K562 (cell line): ENCODE measurements around the gene CERS4. TPM values are rescaled to one million over a fixed set of nuclear protein-coding genes. Genes with fewer than 3 reads are reported as not detected.

Experiments
- BRCA1 ChIP-seq, 2 experiments: fragments of 450-650 bp in 1 of 2; sonication (generic) in 1 of 2; formaldehyde crosslinking in 1 of 2; IDR thresholded peaks; 2 replicates each; pipeline versions ENCODE4 v1.5.0 to v1.6.1; 2017 to 2020; ENCODE audit warnings: mild to moderate bottlenecking in 1 of 2, missing genetic modification reagents in 1 of 2
- DPF2 ChIP-seq: fragments of 450-650 bp; IDR thresholded peaks from 2 replicates; pipeline ENCODE4 v1.6.1; 2016
- HDAC1 ChIP-seq, 2 experiments: fragments of 450-650 bp; IDR thresholded peaks; 2 replicates each; pipeline ENCODE4 v1.6.1; 2016 to 2017; ENCODE audit warnings: inconsistent platforms in 1 of 2, mild to moderate bottlenecking in 1 of 2, moderate library complexity in 1 of 2
- HNRNPH1 ChIP-seq: fragments of 200-400 bp; formaldehyde crosslinking; optimal IDR thresholded peaks from 2 replicates; pipeline ENCODE3; 2017; ENCODE audit warnings: low read depth, mild to moderate bottlenecking, low read length, moderate library complexity
- ILF3 ChIP-seq: fragments of 450-650 bp; IDR thresholded peaks from 2 replicates; pipeline ENCODE4 v1.6.1; 2018; ENCODE audit warnings: antibody characterized with exemption, mild to moderate bottlenecking, moderate library complexity, borderline replicate concordance
- ILK ChIP-seq: fragments of 450-650 bp; IDR thresholded peaks from 2 replicates; pipeline ENCODE4 v1.6.1; 2016; ENCODE audit warnings: missing genetic modification characterization, low read depth, mild to moderate bottlenecking, missing compliant biosample characterization, moderate library complexity, borderline replicate concordance
- KDM1A ChIP-seq, 2 experiments: fragments of 450-650 bp; IDR thresholded peaks; 2 replicates each; pipeline ENCODE4 v1.6.1; 2016; ENCODE audit warnings: mild to moderate bottlenecking in 2 of 2
- L3MBTL2 ChIP-seq: fragments of 450-650 bp; IDR thresholded peaks from 2 replicates; pipeline ENCODE4 v1.6.1; 2016; ENCODE audit warnings: mild to moderate bottlenecking, moderate library complexity
- MCM3 ChIP-seq: fragments of 450-650 bp; IDR thresholded peaks from 2 replicates; pipeline ENCODE4 v1.6.1; 2016
- MTA3 ChIP-seq: fragments of 450-650 bp; formaldehyde crosslinking; IDR thresholded peaks from 2 replicates; pipeline ENCODE4 v1.6.1; 2017; ENCODE audit warnings: mild to moderate bottlenecking, borderline replicate concordance
- NFRKB ChIP-seq: fragments of 450-650 bp; IDR thresholded peaks from 2 replicates; pipeline ENCODE4 v1.6.1; 2016; ENCODE audit warnings: low read depth
- NRF1 ChIP-seq, 2 experiments: fragments of 450-650 bp; IDR thresholded peaks in 1 of 2; conservative IDR thresholded peaks in 1 of 2; 2 replicates each; pipeline ENCODE4 v1.6.1; 2014; ENCODE audit warnings: mild to moderate bottlenecking in 2 of 2
- POLR2G ChIP-seq: fragments of 200-400 bp; formaldehyde crosslinking; IDR thresholded peaks from 2 replicates; pipeline ENCODE4 v1.6.1; 2017; ENCODE audit warnings: low read depth, mild to moderate bottlenecking, antibody characterized with exemption, low read length, moderate library complexity
- POLR3G ChIP-seq: IDR thresholded peaks from 2 replicates; pipeline ENCODE4 v1.6.1; 2011; ENCODE audit not compliant: insufficient read length, insufficient replicate concordance; ENCODE audit errors: extremely low read depth
- PRPF4 ChIP-seq: fragments of 200-400 bp; formaldehyde crosslinking; IDR thresholded peaks from one replicate; pipeline ENCODE4 v1.6.1; 2017; ENCODE audit warnings: low read length, low read depth, mild to moderate bottlenecking; ENCODE audit not compliant: insufficient read depth, poor library complexity, severe bottlenecking
- SMAD1 ChIP-seq: fragments of 150-350 bp; IDR thresholded peaks from 2 replicates; pipeline ENCODE4 v1.6.1; 2014; ENCODE audit warnings: low read length, low read depth; ENCODE audit not compliant: partially characterized antibody
- SMARCE1 ChIP-seq: fragments of 450-650 bp; IDR thresholded peaks from 2 replicates; pipeline ENCODE4 v1.7.1; 2016; ENCODE audit warnings: mild to moderate bottlenecking
- SP1 ChIP-seq: sonication (generic); formaldehyde crosslinking; IDR thresholded peaks from 2 replicates; pipeline ENCODE4 v1.8.1; 2022; ENCODE audit warnings: mild to moderate bottlenecking, missing genetic modification reagents
- TAF1 ChIP-seq: IDR thresholded peaks from 2 replicates; pipeline ENCODE4 v1.6.1; 2011; ENCODE audit warnings: mild to moderate bottlenecking, low read length, moderate library complexity; ENCODE audit not compliant: insufficient read depth, control insufficient read depth, severe bottlenecking; ENCODE audit errors: extremely low read depth
- polyA plus RNA-seq, 8 experiments: library from polyadenylated mRNA; depleted of rRNA in 4 of 8; stranded (reverse) in 5 of 8; unstranded in 3 of 8; fragments of >200 nt; fragmentation: Nextera tagmentation in 2 of 8; fragmentation: Illumina TruSeq in 1 of 8; extraction: Ambion mirVana in 2 of 8; extraction: Trizol in 1 of 8; gene quantifications; 2 replicates each; pipeline versions ENCODE4 v1.2.1 to v1.2.3, GENCODE V29; 2011 to 2014; ENCODE audit warnings: inconsistent platforms in 1 of 8, missing spikeins in 1 of 8
- total RNA-seq, 7 experiments: library from RNA; depleted of rRNA in 6 of 7; stranded (reverse); fragments of >200 nt in 6 of 7; fragmentation: Illumina TruSeq in 2 of 7; extraction: Trizol in 2 of 7; gene quantifications; 2 replicates each; pipeline versions ENCODE4 v1.2.1 to v1.2.3, GENCODE V29; 2011 to 2021; ENCODE audit warnings: low replicate concordance in 1 of 7
- TF ChIP-seq, protein P1 (sequence below): sonication (generic); formaldehyde crosslinking; IDR thresholded peaks from 2 replicates; pipeline ENCODE4 v1.9.0; 2022; ENCODE audit warnings: mild to moderate bottlenecking, missing genetic modification reagents
- TF ChIP-seq, protein P2 (sequence below), 2 experiments: fragments of 450-650 bp; IDR thresholded peaks; 2 replicates each; pipeline ENCODE4 v1.6.1; 2018; ENCODE audit warnings: mild to moderate bottlenecking in 2 of 2, low read depth in 1 of 2; ENCODE audit not compliant: partially characterized antibody in 2 of 2
- TF ChIP-seq, protein P3 (sequence below): fragments of 450-650 bp; formaldehyde crosslinking; IDR thresholded peaks from 2 replicates; pipeline ENCODE4 v1.4.0; 2020; ENCODE audit warnings: mild to moderate bottlenecking, moderate library complexity

The CERS4 gene
- total and polyA plus RNA-seq, 9 of the 15 experiments (the other 6 are each of a cell fraction or from before 2014, with no cell fraction given): 0.14 to 4.4 (median 2.9) TPM; not detected in 1

DNA sequence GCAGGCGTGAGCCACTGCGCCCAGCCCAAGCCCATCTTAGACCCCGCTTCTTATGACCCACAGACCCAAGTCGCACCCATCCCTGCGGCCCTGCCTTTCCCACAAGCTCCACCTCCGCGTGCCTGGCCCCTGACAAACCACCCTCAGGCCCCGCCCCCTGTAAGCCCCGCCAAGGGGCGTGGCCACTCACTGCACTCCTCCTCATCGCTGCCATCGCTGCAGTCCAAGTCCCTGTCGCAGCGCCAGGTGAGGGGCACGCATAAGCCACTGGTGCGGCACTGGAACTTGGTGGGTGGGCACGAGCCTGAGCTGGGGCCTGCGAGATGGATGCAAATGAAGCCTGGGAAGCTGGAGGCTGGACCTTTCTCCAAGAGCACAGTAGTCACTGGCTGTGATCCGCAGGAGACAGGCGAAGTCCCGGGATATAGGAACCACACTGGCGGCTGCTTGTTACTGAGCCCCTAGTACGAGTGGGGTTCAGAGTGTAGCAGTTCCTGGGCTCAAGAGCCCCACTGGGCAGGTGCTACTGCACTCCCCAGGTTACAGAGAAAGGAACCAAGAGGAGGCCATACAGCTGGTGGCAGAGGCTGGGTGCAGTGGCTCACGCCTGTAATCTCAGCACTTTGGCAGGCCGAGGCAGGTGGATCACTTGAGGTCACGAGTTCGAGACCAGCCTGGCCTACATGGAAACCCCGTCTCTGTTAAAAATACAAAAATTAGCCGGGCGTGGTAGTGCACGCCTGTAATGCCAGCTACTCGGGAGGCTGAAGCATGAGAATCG, 95.9 kb downstream of the CERS4 start (continued):
- TF ChIP-seq KDM1A (IDR thresholded peaks at IDR 0.05) (0 out of 4 replicates have a peak, but pooled peaks of 1 of the 2 experiments have one; percentile 14), DPF2 (0 out of 2 replicates have a peak, but pooled peaks have one; percentile 35), MTA3 (0 out of 2 replicates have a peak, but pooled peaks have one; percentile 41), PRPF4 (no peak), ILK (tag) (no peak), L3MBTL2 (0 out of 2 replicates have a peak, but pooled peaks have one; percentile 13), SMAD1 (no peak), BRCA1 (IDR thresholded peaks at IDR 0.05) (no peak), BRCA1 (CRISPR knock-in tag; IDR thresholded peaks at IDR 0.05) (0 out of 2 replicates have a peak, but pooled peaks have one; percentile 23), SMARCE1 (no peak), HDAC1 (IDR thresholded peaks at IDR 0.05) (0 out of 4 replicates have a peak, but pooled peaks of 1 of the 2 experiments have one; percentile 11), TAF1 (no peak), NFRKB (no peak), MCM3 (no peak), POLR3G (no peak), NRF1 (conservative IDR thresholded peaks at IDR 0.05 in 1 of 2, IDR thresholded peaks at IDR 0.05 in 1 of 2) (peak; percentile 10 to 40; a peak in 1 of 4 replicates), POLR2G (peak; percentile 51), HNRNPH1 (no peak), ILF3 (no peak), SP1 (CRISPR knock-in tag) (peak; percentile 29; the same call in 1 of the 2 replicates)
- TF ChIP-seq, protein P1, sequence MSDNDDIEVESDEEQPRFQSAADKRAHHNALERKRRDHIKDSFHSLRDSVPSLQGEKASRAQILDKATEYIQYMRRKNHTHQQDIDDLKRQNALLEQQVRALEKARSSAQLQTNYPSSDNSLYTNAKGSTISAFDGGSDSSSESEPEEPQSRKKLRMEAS (CRISPR knock-in tag): 0 out of 2 replicates have a peak, but pooled peaks have one; percentile 39
- TF ChIP-seq, protein P2, sequence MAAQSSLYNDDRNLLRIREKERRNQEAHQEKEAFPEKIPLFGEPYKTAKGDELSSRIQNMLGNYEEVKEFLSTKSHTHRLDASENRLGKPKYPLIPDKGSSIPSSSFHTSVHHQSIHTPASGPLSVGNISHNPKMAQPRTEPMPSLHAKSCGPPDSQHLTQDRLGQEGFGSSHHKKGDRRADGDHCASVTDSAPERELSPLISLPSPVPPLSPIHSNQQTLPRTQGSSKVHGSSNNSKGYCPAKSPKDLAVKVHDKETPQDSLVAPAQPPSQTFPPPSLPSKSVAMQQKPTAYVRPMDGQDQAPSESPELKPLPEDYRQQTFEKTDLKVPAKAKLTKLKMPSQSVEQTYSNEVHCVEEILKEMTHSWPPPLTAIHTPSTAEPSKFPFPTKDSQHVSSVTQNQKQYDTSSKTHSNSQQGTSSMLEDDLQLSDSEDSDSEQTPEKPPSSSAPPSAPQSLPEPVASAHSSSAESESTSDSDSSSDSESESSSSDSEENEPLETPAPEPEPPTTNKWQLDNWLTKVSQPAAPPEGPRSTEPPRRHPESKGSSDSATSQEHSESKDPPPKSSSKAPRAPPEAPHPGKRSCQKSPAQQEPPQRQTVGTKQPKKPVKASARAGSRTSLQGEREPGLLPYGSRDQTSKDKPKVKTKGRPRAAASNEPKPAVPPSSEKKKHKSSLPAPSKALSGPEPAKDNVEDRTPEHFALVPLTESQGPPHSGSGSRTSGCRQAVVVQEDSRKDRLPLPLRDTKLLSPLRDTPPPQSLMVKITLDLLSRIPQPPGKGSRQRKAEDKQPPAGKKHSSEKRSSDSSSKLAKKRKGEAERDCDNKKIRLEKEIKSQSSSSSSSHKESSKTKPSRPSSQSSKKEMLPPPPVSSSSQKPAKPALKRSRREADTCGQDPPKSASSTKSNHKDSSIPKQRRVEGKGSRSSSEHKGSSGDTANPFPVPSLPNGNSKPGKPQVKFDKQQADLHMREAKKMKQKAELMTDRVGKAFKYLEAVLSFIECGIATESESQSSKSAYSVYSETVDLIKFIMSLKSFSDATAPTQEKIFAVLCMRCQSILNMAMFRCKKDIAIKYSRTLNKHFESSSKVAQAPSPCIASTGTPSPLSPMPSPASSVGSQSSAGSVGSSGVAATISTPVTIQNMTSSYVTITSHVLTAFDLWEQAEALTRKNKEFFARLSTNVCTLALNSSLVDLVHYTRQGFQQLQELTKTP (IDR thresholded peaks at IDR 0.05; ENCODE audit: low read depth in 1 of 2, partially characterized antibody in 2 of 2): no peak
- TF ChIP-seq, protein P3, sequence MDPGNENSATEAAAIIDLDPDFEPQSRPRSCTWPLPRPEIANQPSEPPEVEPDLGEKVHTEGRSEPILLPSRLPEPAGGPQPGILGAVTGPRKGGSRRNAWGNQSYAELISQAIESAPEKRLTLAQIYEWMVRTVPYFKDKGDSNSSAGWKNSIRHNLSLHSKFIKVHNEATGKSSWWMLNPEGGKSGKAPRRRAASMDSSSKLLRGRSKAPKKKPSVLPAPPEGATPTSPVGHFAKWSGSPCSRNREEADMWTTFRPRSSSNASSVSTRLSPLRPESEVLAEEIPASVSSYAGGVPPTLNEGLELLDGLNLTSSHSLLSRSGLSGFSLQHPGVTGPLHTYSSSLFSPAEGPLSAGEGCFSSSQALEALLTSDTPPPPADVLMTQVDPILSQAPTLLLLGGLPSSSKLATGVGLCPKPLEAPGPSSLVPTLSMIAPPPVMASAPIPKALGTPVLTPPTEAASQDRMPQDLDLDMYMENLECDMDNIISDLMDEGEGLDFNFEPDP (CRISPR knock-in tag): no peak
